Fibroblast of skin of left biceps (primary cell): ENCODE measurements around the gene TSPY10.
"Not testable (repeated sequence)": the region's sequence is repeated elsewhere in the genome, so short reads cannot be mapped to it uniquely, and the experiment has no call there.

Experiments used
- DNase-seq, 2 experiments: peaks; one replicate each; pipeline ENCODE4 v3.0.0-alpha.2; 2013; ENCODE audit warnings: low read depth in 2 of 2

Gene TSPY10, protein sequence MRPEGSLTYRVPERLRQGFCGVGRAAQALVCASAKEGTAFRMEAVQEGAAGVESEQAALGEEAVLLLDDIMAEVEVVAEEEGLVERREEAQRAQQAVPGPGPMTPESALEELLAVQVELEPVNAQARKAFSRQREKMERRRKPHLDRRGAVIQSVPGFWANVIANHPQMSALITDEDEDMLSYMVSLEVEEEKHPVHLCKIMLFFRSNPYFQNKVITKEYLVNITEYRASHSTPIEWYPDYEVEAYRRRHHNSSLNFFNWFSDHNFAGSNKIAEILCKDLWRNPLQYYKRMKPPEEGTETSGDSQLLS

DNA sequence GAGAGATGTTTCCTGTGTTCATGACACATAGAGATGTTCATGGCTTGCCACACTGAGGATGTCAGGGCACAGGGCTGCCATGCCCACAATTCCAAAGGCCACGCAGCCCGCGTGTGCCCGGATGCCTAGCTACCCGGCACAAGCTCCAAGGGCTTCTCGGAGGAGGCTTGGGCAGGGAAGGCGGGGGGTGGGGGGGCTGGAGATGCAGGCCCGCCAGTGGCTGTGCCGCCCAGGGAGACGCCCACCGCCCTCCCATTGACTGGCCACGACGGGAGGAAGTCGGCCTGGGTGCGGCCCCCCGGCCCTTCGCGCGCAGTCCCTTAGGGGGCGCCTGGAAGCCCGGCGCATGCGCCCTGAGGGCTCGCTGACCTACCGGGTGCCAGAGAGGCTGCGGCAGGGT, at the start of gene TSPY10:
Gene TSPY10 (plus strand): TSS at position 301 of the 400 bp plus-strand sequence. CDS start 46 bp downstream, at position 347.
- DNase-seq: not testable (repeated sequence)

GRCh38 chrY:9486967-9487366, 40.7 kb upstream of the TSPY10 start, which contains the start of gene TSPY9:
TSS of gene TSPY9 (plus strand) at chrY:9487267. CDS start at chrY:9487313, 46 bp downstream.
- not testable (repeated sequence) for DNase-seq

DNA sequence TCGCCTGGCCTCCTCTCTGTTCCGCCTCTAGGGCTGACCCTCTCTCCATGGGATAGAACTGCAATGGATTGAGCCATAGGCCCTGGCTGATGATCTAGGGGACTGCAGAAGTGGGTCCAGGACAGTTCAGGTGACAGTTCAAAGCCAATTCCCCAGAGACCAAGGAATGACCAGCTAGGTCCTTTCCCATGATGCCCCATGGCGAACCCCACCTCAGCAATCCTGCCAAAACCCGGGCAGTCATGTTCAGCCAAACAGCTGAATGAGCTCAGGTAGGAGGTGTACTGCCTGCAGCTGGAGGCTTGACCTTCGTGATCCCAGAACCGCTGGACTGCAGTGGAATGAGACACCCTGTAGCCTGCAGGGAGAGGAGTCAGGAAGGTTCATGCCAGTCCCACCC, 23.3 kb upstream of the TSPY10 start:
- DNase-seq: not testable (repeated sequence)

- not testable (repeated sequence) for DNase-seq
These were observed 11.4 kb upstream of the TSPY10 start for GRCh38 chrY:9516287-9516686.
